Measurements from ENCODE around the gene SMU1.
A peak's percentile ranks its signal among the peaks of the same experiment; 100 is the strongest.

SMU1 gene

DNA sequence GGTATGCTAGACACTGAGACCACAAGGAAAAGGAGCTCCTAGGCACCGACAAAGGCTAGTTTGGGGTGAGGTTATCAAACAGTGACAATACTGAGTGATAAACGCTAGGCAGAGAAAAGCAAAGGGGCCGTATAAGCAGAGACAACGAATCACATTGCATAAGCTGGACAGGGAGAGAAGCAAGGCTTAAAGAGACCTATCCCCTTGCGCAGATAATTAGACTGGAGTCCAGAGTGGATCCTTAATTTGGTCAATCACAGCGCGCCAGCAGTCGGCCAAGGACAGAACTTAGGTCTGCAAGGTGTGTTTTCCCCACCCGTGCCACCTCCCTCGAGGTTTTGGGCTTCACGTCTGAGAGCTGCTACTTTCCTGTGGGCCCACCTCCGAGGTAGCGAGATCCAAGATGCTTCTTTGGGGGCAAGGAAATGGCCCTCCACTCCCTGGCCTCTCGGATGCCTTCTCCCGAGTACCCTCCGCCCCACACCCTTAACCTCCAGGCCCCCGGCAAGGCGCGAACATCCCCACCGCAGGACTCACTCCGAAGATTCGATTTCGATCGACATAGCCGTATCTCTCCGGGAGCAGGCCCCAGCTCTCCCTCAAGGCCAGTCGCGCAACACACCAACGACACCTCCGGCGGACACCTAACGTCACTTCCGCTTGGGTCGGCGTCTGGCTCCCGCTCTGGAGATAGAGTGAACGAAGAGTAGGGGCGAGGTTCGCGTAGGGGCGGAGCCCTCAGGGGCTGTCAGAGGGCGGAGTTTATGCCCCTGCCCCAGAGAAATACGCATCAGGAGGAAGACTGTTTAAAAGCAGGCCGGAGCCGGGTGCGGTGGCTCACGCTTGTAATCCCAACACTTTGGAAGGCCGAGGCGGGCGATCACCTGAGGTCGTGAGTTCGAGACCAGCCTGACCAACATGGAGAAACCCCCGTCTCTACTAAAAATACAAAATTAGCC lies at the start of gene SMU1:
Gene SMU1 (minus strand): TSS at position 629 of the 959 bp plus-strand sequence. CDS start 66 bp downstream, at position 563.
- peak; percentile 100 for DNase-seq (ENCODE audit: low read depth, low spot score)

DNA sequence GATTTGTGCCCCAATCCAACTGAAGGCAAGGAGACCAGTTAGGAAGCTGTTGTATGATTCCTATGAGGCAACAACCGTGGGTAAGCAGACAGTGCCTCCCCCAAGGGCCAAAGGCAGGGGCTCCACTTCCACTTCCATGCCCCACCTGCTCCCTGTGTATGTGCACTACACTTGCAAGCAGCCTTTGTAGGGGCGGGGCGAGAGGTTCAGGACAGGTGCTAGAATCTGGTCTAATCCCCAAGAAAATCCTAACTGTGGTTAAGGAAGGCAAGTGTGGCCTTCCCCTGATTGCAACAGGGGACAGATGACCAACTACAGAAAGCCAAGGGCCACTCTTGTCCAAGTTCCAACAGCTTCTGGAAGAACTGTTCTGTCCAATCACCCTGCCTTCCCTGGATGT lies 49.0 kb upstream of the SMU1 start:
- DNase-seq (ENCODE audit: low read depth, low spot score) = no peak

DNA sequence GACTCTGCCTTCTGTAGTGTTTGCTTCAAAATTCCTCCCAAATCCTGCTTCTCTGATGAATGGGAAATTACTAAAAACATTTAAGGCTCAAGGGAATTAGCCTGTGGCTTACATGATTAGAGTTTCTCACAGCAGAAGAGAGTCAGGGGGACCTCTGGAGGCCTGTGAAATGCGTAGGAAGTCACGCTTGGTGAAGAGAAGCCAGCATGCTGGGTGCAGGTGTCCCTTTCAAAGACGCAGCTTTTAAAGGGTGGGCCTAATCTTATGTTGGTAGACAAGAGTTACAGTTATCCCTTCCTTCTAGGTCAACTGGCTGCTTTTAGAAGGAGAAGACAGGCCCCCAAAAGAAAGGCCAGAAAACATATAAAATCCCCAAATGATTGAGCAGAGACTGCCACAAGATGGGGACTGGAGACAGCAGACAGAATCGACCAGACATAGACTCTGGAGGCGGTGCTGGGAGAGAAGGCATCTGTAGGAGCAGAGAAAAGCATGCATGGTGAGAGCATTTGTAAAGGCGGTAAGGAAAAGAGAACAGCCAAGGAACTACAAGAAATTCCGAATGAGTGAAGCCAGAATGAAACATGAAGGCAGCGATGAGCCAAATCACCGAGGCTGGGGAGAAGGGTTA lies 48.4 kb upstream of the SMU1 start:
- no peak for DNase-seq (ENCODE audit: low read depth, low spot score)

DNA sequence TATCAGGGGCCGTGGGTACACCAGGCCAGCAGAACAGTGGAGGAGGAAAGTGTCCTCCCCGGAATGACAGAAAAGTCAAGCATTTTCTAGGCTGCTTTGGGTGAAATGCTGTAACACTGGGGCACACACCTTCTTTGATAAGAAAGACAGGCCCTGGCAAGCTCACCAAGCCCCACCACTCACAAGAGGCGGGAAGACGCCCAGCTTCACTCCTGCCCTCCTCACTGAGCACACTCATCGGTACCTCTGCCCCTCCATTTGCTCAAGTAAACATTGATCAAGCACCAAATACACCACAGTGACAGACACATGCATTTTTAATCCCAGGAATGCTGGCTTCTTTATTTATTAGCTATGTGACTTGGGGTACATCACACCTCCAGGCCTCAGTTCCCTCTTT lies 47.6 kb upstream of the SMU1 start:
- no peak for DNase-seq (ENCODE audit: low read depth, low spot score)

DNA sequence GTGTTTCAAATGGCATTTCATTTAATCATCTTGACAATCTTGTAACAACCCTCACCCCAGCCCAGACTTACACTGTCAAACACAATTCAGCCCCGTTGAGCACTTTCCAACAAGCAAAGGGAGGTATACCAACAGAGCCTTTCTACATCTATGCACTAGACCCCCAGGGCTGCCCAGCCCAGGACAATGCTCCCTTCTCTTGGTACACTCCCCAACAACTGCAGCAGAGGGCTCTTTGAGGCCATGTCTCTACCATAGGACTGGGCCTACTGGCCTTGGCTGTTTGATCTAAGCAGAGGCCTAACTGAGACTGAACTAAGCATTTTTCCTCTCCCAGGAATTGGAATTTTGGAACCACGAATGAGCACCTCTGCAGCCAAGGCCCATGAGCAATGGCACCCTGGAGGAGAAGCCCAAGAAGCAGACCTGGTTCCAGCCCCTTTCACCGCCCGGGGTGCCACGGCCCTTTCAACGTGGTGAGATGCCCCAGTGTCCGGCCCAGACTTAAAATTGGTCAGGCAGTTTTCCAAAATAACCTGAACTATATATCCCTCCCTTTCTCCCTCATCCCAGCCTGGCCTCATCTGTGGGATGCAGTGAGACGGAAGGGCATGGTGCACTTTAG lies 47.0 kb upstream of the SMU1 start:
- no peak for DNase-seq (ENCODE audit: low read depth, low spot score)

DNA sequence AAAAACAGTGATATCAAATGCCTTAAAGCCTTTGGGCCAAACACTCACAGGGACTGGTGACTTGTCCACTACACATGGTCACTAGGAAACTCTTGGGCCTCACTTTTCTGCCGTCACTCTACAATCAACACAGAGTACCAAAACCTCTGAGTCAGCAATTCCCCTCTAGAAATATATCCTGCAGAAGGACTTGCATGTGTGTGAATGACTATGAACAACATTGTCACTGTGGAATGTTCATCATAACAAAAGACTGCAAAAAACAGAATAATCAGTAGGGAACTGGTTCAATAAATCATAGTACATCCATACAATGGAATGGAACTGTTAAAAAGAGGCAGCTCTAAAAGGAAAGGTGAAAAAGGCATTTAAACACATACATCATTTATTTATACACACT lies 44.1 kb upstream of the SMU1 start:
- DNase-seq (ENCODE audit: low read depth, low spot score) = no peak

DNA sequence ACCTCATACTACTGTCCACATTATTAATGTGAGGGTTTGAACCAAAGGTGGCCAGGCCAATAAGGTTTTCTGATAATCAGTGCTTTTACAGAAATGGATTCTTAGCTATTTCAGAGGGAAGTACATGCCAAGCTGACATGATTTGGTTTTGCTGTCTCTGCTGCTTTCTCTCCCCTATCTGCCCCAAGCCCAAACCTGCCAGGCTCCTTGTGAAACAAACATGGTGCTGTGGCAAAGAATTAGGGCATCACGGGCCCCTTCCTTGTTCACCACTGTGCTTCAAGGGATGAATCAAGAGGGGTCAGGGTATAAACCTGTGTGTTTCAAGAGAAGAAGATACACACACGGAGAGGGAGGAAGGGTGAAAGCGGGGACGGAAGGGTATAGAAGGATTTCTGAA lies 41.3 kb upstream of the SMU1 start:
- no peak for DNase-seq (ENCODE audit: low read depth, low spot score)

DNA sequence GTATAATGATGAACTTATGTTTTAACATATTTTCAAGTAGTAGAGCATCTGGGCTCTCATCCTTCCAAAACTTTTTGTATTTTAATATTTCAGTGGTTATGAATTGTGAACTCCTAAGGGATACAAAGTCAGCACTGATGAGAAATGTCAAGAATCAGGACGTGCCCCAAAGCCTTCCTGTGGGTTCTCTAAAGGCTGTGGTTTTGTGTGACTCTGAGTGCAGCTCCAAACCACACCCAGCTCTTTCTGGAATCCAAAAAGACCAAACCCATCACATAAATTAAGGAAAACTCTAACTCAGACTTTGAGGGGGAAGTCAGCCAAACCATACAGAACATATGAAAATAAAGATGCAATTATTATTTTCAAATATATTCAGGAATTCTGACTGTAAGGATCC lies 40.8 kb upstream of the SMU1 start:
- DNase-seq (ENCODE audit: low read depth, low spot score) = no peak

DNA sequence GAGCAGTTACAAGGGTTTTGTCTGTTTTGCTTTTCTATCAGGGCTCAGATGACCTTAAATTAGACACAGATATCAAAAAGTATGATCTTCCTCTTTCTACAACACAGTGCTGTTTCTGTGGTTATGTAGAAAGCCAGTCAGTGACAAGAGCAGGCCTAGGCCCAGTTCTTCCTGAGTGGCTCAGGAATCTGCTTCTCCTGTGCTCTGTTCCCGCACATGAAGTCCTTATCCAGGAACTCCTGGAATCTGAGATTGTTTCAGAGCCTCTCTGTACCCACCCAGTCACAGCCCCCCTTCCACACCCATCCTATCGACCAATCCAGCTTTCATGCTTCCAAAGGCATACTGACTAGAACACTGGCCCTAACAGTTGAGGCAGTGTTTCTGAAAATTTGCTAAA lies 40.4 kb upstream of the SMU1 start:
- DNase-seq (ENCODE audit: low read depth, low spot score) = no peak

DNA sequence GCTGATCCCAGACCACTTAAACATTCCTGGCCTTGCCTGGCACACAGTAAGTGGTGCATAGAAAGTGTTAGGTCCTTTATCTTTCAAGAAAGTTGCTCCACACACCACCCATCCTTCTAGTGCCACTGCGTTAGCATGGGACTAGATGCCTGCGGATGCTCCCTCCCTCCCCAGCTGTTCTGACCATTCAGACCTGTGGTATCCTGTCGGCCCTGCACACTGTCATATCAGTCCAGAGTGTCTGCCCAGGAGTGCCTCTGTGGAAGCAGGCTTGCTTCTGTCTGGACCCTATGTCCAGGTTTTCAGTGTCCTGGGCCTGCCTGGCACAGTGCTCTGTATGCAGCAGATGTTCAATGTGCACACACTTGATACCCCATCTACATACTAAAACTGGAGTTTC lies 38.3 kb upstream of the SMU1 start:
- no peak for DNase-seq (ENCODE audit: low read depth, low spot score)

DNA sequence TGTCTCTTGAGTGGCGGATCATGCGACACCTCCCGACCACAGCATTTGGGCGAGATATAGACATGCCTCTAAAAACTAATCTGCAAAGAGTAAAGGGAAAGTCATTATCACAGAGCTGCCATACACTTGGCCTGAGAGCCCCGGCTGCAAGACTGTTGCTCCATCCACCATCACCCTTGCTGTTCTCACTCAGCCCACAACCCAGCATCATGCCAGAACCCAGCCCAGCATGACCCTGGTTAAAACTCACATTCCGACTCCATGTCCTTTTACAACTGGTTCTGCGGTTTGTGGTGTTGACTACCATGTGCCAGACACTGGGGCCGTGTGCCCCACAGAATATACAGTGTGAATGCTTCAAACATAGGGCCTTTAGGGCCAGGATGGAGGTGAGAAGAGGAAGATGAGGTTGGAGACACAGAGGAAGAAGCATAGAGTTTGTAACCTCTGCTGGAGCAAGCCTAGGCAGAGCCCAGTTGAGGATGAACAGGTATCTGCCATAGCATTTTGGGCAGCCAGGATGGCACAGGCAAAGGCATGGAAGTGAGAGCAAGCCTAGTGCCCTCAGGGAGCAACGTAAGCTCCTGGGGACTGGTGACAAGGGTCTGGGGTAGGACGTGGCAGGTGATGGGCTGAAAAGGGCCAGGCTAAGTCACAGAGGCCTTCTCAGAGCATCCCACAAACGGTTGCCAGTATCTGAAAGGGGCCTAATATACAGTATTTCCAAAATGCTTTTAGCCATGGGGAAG lies 37.5 kb upstream of the SMU1 start:
- no peak for DNase-seq (ENCODE audit: low read depth, low spot score)

DNA sequence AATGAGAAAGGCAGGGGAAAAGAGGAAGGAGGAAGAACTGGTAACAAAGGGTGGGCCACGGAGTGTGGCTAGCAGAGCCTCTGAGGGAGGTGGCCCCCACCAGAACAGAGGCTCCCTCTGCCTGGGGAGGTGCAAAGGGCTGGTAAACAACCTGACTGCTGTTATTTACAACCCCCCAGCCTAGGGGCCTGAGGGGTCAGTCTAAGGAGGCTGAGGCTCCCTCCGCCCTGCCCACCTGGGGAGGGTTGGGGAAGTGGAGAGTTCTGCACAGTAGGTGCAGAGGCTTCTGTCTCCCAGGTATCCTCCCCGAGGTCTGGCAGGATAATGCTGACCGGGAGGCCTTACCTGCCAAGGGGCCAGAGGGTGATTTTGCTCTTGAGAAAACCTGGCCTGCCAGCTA lies 35.6 kb upstream of the SMU1 start:
- peak; percentile 29 for DNase-seq (ENCODE audit: low read depth, low spot score)

DNA sequence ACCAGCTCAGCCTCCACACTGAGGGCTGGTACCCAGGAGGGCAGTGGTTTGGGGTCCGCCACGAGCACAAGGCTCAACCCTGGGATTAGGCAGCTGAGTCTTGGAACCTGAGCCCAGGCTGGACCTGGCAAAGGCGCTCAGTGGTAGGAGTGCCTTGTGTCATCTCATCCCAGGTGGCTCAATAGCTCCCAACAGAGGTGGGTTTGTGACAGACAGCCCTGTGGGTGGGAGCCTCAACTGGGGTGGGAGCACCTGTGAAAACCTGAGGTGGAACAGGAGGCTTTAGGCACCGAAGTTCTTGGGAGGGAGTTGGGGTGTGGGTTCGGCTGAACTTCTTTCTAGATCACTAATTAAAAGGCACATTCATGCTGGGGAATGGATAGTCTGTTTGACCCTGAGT lies 35.2 kb upstream of the SMU1 start:
- no peak for DNase-seq (ENCODE audit: low read depth, low spot score)

DNA sequence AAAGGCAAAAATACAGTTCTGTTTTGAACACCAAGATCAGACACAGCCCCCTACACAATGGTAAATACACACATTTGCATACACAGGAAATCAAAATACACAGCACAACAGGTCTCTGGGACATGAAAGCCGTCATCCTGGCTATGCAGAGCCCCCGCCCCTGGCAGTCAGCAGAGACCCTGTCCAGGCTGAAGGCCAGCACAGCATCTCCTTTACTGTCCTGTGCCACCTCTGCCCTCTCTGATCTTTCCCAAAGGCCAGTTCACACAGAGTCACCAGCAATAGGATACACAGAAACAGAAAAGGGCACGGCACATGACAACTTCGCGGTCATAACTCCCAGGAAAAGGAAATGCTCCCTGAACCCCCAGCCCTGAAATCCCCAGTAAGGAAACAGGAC lies 34.2 kb upstream of the SMU1 start:
- DNase-seq (ENCODE audit: low read depth, low spot score) = no peak

DNA sequence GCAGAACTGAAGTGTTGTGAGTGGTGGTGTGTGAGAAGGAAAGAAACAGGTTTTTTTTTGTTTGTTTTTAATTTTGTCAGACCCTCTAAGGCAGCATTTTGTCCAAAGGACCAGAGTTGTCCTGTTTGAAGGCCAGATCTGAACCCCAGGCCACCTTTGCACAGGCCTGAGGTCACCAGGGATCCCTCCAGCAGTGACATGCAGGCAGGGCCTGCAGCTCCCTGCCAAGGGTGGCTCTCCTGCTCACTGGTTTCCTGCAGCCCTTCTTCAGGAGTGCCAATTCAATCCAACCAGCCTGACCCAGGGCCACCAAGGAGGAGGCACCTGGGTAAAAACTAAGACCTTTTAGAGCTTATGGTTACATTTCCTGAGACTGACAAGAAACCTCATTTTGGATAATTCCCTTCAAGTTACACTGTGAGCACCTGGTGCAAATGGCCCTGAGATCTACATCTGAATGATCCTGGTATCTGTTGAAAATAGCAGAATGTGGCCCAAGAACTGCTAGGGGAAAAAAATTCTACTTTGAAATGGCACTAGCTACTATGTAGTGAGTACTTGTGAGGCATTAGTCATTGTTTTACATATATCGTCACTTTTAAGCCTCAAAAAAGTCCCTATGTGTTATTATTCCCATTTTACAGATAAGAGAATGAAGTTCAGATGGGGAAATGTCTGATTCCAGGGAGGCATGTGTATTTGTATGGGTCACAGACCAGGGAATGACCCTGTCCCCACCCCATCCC lies 33.5 kb upstream of the SMU1 start:
- DNase-seq (ENCODE audit: low read depth, low spot score) = no peak

DNA sequence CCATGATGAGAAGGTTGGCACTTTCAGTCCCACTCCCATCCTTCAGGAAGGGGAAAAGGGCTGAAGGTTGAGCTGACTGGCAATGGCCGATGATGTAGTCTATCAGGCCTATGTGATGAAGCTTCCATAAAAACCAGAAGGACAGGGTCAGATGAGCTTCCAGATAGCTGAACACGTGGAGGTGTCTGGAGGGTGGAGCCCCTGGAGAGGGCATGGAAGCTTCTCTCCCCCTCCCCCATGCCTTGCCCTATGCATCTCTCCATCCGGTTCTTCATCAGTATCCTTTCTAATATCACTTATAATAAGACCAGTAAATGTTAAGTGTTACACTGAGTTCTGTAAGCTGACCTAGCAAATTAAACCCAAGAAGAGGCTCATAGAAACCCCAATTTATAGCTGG lies 32.6 kb upstream of the SMU1 start:
- no peak for DNase-seq (ENCODE audit: low read depth, low spot score)

DNA sequence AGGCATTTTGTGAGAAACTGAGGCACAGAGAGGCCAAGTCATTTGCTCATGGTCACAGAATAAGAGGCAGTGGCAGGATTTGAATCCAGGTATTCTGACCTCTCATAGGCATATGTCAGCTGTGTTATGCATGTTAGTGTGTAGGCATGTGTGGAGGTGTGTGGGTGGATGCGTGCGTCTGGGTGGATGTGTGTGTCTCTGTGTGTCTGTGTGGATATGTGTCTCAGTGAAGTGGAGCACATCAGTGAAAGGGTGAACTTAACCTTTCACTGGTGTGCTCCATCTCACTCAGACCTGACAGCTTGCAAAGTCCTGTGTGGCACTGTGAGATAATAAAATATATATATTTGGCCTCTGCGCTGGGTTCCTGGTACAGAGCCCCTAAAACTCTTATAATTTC lies 32.0 kb upstream of the SMU1 start:
- DNase-seq (ENCODE audit: low read depth, low spot score) = no peak

DNA sequence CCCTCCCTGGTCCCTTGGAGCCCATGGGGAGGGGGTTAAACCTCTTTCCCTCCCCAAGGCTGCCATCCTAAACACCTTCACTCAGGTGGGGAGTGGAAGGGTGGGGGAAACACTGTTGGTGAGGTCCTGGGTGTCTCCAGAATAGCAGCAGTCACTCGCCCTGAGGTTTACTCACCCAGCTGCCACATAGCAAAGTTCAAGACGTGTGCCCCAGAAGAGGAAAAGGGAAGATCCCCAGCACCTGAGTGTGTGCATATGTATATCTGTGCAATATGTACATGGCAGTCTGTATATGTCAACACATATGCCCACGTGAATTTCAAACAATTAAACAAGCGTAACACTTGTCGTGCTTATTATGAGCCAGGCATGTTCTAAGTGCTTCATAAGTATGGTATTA lies 31.3 kb upstream of the SMU1 start:
- no peak for DNase-seq (ENCODE audit: low read depth, low spot score)

DNA sequence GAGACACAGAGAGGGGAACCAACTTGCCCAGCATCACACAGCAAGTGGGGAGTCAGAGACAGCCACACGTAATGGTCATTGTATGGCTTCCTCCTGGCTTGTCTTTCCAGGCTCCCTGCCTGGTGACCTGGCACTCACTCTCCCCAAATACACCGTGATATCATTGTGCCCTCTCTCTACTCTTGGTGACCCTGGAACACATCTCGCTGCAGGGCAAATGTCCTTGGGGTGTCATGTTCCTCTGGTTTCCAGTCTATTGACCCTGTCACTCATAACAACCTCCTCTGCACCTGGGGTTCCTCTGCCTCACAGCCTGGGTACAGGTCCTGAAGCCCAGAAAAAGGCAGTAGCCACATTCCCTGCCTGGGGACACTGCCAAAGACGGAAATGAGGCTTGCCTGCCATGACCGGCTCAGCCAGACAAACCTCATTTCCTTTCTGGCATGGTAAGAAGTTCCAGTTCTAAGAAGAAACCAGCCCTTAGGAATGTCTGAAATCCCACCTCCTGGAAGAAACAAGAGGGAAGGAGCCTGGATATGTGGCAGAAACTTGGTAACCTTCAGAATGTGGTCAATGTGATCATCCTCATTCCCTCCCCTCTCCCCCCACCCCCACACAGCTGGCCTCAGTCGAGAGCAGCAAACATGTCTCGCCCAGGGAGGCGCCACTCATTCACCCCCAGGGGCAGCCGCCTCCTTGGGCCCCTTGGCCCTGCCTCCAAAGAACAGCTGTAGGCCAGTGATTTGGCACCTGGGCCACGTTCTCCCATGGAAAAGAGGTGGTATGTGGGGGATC lies 30.6 kb upstream of the SMU1 start:
- peak; percentile 77 for DNase-seq (ENCODE audit: low read depth, low spot score)

DNA sequence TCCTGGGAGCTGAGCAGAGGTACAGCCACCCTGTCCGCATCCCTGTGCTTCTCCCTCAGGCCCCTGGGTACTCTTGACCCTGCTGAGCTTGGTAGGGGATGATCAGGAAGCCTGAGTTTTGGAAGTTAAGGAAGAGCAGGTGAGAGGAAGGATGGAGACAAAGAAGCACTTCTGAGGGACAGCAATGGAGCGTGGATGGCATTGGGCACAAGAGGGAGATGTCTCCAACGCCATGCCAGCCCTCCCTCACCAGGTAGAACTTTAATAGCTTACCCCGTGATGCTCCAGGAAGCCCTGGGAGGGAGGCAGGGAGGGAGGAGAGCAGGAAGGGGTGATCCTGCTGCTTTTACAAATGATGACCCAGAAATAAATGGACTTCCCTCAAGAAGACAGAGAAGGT lies 29.9 kb upstream of the SMU1 start:
- DNase-seq (ENCODE audit: low read depth, low spot score) = no peak

Data from ELF-1 (cell line).